Left lung (tissue), 10 donors: Measurements from ENCODE around the gene PICALM. TPM values are rescaled to one million over a fixed set of nuclear protein-coding genes. Genes with fewer than 3 reads are reported as not detected.

Source experiments
- ATAC-seq: fragments of 200-7000 bp; cut with Tn5 transposase; one replicate; pipeline ENCODE4 v1.9.1; 2020; ENCODE audit warnings: moderate library complexity
- DNase-seq, 4 donors: peaks; one replicate each; pipeline ENCODE4 v3.0.0-alpha.2; 2013 to 2020
- H3K27ac ChIP-seq, 2 donors: fragments of 200-600 bp; sonication (generic) in 1 of 2; one replicate each; pipeline versions ENCODE4 v1.5.0 to v1.8.0; 2020 to 2021
- H3K27me3 ChIP-seq, 2 donors: fragments of 200-600 bp; sonication (generic) in 1 of 2; one replicate each; pipeline versions ENCODE4 v1.5.0 to v1.8.0; 2020 to 2021
- H3K36me3 ChIP-seq, 2 donors: fragments of 200-600 bp; sonication (generic) in 1 of 2; one replicate each; pipeline versions ENCODE4 v1.5.0 to v1.8.0; 2020 to 2021
- H3K4me1 ChIP-seq, 2 donors: fragments of 200-600 bp; one replicate each; pipeline ENCODE4 v1.8.0; 2021
- H3K4me3 ChIP-seq, 2 donors: fragments of 200-600 bp; sonication (generic) in 1 of 2; one replicate each; pipeline versions ENCODE4 v1.5.0 to v1.8.0; 2020 to 2021; ENCODE audit warnings: mild to moderate bottlenecking in 1 of 2
- H3K9me3 ChIP-seq, 2 donors: fragments of 200-600 bp; sonication (generic) in 1 of 2; one replicate each; pipeline versions ENCODE4 v1.5.0 to v1.8.0; 2020 to 2021
- intact Hi-C, 2 donors: fragments of 100-400 bp; cut with DNase I; formaldehyde crosslinking; loops; one replicate each; pipeline versions ENCODE4 v1.11.2 to v1.14.2; 2022
- polyA plus RNA-seq, 6 donors: library from polyadenylated mRNA; unstranded; fragments of 120-200 nt; gene quantifications; one replicate each; pipeline ENCODE4 v1.2.1, GENCODE V29; 2013; ENCODE audit not compliant: insufficient read length in 6 of 6
- total RNA-seq, 2 donors: library from RNA; stranded (reverse); fragmentation: NEBNext Ultra II Directional; extraction: Animal tissue kit (Norgen Biotek cat#: 25700); gene quantifications; one replicate each; pipeline ENCODE4 v1.2.1, GENCODE V29; 2021
- TF ChIP-seq, protein P1 (sequence below), 2 donors: fragments of 200-600 bp; sonication (generic) in 1 of 2; IDR thresholded peaks; one replicate each; pipeline versions ENCODE4 v1.5.0 to v1.8.0; 2021; ENCODE audit warnings: antibody characterized with exemption in 2 of 2
- donor health status: DM: no; HTN: yes; CAD: no.
- donor health status: DM: no; HTN: no; CAD: no.

The PICALM gene
- total and polyA plus RNA-seq, 8 donors = 159 to 216 (median 182) TPM

DNA sequence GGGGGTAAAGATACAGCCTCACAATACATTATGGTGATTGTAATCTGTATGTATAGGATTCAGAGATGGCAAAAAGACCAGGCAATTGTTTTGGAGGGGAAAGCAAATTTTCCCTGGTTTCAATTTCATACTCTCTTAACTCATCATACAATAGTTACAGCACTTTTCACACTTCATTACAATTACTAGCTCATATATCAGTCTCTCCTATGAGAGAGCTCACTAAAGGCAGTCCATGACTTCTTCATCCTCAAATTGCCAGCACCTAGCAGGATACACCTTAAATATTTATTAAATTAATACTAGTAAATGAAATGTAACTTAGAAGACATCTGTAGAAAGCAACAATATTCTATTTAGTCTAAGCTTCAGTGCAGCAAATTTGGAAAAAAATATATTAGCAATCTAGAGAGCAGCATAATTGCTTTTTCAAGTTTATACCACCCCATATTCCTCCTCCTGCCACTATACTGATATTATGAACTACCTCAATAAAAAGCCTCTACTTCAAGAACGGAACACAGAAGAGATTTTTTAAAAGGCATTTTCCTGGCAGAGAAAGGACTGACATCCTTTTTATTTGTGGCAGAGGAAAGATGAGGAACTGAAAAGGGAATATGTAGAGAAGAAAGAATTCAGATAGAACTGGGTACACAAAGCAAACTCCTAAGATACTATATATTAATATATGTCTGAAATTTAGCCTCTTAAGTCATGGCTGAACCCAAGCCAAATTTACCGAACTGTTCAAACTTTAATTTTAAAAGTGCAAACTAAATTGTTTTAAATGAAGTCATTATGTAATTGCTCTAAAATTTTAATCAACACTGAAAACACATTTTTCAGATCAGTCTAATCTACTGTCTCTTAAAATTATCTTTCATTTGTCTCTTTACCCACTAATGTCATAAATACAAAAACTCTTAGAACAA is 27.7 kb downstream of the PICALM start:
- Histone ChIP-seq H3K36me3 (no peaks in the 10 kb centered on the region), H3K4me3 (no peak overlapping the region), H3K9me3 (no peaks in the 10 kb centered on the region), H3K27ac (peak overlapping the region; percentile 41 to 68), H3K27me3 (no peaks in the 10 kb centered on the region), H3K4me1 (peaks cover 18 to 65% of the 10 kb centered on the region in 2 donors)
- intact Hi-C loops = no loop called here
- TF ChIP-seq, protein P1, sequence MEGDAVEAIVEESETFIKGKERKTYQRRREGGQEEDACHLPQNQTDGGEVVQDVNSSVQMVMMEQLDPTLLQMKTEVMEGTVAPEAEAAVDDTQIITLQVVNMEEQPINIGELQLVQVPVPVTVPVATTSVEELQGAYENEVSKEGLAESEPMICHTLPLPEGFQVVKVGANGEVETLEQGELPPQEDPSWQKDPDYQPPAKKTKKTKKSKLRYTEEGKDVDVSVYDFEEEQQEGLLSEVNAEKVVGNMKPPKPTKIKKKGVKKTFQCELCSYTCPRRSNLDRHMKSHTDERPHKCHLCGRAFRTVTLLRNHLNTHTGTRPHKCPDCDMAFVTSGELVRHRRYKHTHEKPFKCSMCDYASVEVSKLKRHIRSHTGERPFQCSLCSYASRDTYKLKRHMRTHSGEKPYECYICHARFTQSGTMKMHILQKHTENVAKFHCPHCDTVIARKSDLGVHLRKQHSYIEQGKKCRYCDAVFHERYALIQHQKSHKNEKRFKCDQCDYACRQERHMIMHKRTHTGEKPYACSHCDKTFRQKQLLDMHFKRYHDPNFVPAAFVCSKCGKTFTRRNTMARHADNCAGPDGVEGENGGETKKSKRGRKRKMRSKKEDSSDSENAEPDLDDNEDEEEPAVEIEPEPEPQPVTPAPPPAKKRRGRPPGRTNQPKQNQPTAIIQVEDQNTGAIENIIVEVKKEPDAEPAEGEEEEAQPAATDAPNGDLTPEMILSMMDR (IDR thresholded peaks at IDR 0.05) = no peak
- DNase-seq (peak in 1 of 4 donors; percentile 17), ATAC-seq (no peak)

DNA sequence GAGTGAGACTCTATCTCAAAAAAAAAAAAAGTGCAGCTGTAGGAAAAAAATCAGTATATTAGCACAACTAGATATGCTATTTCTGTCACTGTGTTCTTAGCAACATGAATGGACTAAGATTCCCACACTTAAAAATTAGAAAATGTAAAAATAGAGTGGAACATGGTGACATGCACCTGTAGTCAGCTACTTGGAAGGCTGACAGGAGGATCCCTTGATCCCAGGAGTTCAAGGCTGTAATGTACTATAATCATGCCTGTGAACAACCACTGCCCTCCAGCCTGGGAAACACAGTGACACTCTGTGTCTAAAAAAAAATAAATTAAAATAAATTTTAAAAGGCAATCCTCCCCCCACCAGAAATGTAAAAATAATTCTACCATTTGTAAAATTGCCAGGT is 29.8 kb downstream of the PICALM start:
- DNase-seq (no peak), ATAC-seq (no peak)
- intact Hi-C loops = loop anchor here in 1 of 2 donors (10.0 kb wide), 1 partner anchor 156 kb away; no protein-coding TSS in a partner anchor
- H3K4me3 ChIP-seq = no peak overlapping the region
- no peak overlapping the region for H3K27ac ChIP-seq
- TF ChIP-seq, protein P1 (IDR thresholded peaks at IDR 0.05) = no peak
- H3K27me3 ChIP-seq = no peaks in the 10 kb centered on the region
- H3K36me3 ChIP-seq = no peaks in the 10 kb centered on the region
- H3K9me3 ChIP-seq = no peaks in the 10 kb centered on the region
- peaks cover 18 to 59% of the 10 kb centered on the region in 2 donors for H3K4me1 ChIP-seq

DNA sequence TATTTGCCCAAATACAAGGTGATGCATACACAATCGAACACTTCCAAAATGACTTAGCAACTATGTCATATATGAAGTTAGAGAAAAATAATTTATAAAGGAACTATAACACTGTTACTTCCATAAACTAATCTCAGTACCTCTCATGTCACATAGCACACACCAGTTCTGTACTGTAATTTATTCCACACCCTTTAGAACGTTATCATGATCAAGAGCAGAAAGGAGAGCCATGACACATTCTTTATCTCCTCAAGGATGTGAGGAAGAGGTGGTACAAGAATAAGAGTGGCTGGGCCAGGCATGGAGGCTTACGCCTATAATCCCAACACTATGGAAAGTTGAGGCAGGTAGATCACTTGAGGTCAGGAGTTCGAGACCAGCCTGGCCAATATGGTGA is 31.1 kb downstream of the PICALM start:
- Histone ChIP-seq H3K27me3 (no peaks in the 10 kb centered on the region), H3K9me3 (no peaks in the 10 kb centered on the region), H3K4me1 (peaks cover 28 to 59% of the 10 kb centered on the region in 2 donors), H3K27ac (no peak overlapping the region), H3K4me3 (no peak overlapping the region), H3K36me3 (no peaks in the 10 kb centered on the region)
- intact Hi-C loops = loop anchor here in 1 of 2 donors (10.0 kb wide), 1 partner anchor 157 kb away; no protein-coding TSS in a partner anchor
- ATAC-seq (no peak), DNase-seq (no peak)
- TF ChIP-seq, protein P1 (IDR thresholded peaks at IDR 0.05) = no peak

DNA sequence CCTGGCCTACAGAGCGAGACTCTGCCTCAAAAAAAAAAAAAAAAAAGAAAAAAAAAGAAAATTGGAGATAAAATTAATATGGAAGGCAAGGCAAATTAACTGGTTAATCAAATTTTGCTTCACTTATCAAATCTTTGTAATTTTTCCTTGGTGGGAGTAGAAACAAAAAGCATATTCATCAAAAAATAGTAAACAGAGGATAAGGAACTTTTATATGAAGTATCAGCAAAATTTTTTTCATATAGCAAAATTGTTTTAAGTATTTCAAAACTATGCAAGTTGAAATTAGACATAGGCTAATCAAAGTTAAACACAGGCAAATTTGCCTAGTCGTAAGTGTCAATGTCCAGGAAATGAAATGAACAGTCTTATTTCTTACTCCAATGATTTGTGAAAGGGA is 33.0 kb downstream of the PICALM start:
- H3K27me3 ChIP-seq = no peaks in the 10 kb centered on the region
- TF ChIP-seq, protein P1 (IDR thresholded peaks at IDR 0.05) = no peak
- intact Hi-C loops = loop anchor here in 1 of 2 donors (10.0 kb wide), 1 partner anchor 159 kb away; no protein-coding TSS in a partner anchor
- no peak overlapping the region for H3K4me3 ChIP-seq
- H3K36me3 ChIP-seq = peaks cover 0 to 3% of the 10 kb centered on the region in 2 donors
- ATAC-seq (no peak), DNase-seq (no peak)
- no peaks in the 10 kb centered on the region for H3K9me3 ChIP-seq
- peaks cover 13 to 44% of the 10 kb centered on the region in 2 donors for H3K4me1 ChIP-seq
- H3K27ac ChIP-seq = no peak overlapping the region

DNA sequence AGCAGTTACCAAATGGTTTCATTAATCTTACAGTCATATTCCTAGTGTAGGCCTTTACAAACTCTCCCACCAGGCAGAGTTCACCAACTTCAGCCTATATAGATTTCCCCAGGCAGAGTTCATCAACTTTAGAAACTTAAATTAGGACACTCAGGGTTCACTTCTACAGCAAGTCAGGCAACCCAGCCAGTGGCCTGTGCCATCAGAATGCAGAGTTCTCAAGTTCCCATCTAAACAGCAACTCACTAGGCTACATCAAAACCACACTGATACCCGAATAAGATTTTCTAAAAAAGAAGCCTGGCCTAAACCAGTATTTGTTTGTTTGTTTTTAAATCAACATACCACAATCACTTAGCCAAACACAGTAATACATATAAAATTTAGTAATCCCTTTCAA is 33.7 kb downstream of the PICALM start:
- H3K27ac ChIP-seq = no peak overlapping the region
- ATAC-seq (no peak), DNase-seq (no peak)
- H3K9me3 ChIP-seq = no peaks in the 10 kb centered on the region
- no peaks in the 10 kb centered on the region for H3K27me3 ChIP-seq
- TF ChIP-seq, protein P1 (IDR thresholded peaks at IDR 0.05) = no peak
- intact Hi-C loops = loop anchor here in 1 of 2 donors (10.0 kb wide), 1 partner anchor 160 kb away; no protein-coding TSS in a partner anchor
- H3K36me3 ChIP-seq = peaks cover 0 to 11% of the 10 kb centered on the region in 2 donors
- H3K4me1 ChIP-seq = peaks cover 10 to 36% of the 10 kb centered on the region in 2 donors
- no peak overlapping the region for H3K4me3 ChIP-seq
